HEK293 (cell line): ENCODE measurements around the gene EDAR.

Source experiments
- ATF2 ChIP-seq: fragments of 450-650 bp; formaldehyde crosslinking; IDR thresholded peaks from 2 replicates; pipeline ENCODE4 v1.5.1; 2016; ENCODE audit warnings: missing biosample characterization, missing genetic modification characterization, low read depth
- CTCF ChIP-seq: fragments of 450-650 bp; formaldehyde crosslinking; IDR thresholded peaks from 2 replicates; pipeline ENCODE4 v1.5.1; 2016; ENCODE audit warnings: missing biosample characterization, missing genetic modification characterization
- REST ChIP-seq: fragments of 450-650 bp; formaldehyde crosslinking; IDR thresholded peaks from 2 replicates; pipeline ENCODE4 v1.5.1; 2016; ENCODE audit warnings: missing biosample characterization, missing genetic modification characterization
- YY1 ChIP-seq: fragments of 450-650 bp; formaldehyde crosslinking; IDR thresholded peaks from 2 replicates; pipeline ENCODE4 v1.5.1; 2018; ENCODE audit warnings: missing biosample characterization, missing genetic modification characterization
- ZBTB7A ChIP-seq: fragments of 450-650 bp; formaldehyde crosslinking; IDR thresholded peaks from 2 replicates; pipeline ENCODE4 v1.5.1; 2016; ENCODE audit warnings: low read depth, missing biosample characterization, missing genetic modification characterization
- ZNF558 ChIP-seq: fragments of 450-650 bp; formaldehyde crosslinking; IDR thresholded peaks from 2 replicates; pipeline ENCODE4 v1.5.1; 2016; ENCODE audit warnings: missing biosample characterization, missing genetic modification characterization
- ZNF747 ChIP-seq: fragments of 450-650 bp; formaldehyde crosslinking; IDR thresholded peaks from 2 replicates; pipeline ENCODE4 v1.5.1; 2016; ENCODE audit warnings: missing biosample characterization, missing genetic modification characterization

- TF ChIP-seq CTCF (tag by site-specific recombination) (no peak), ATF2 (no peak), ZNF558 (no peak), ZNF747 (no peak), ZBTB7A (tag by site-specific recombination) (no peak), YY1 (tag by site-specific recombination) (no peak), REST (tag by site-specific recombination) (no peak)
These were observed 65.9 kb downstream of the EDAR start for GRCh38 chr2:108923019-108923700.
